GM10266 (cell line): Measurements from ENCODE around the gene TMX4.
"Not testable (repeated sequence)": the region's sequence is repeated elsewhere in the genome, so short reads cannot be mapped to it uniquely, and the experiment has no call there.

Source experiments
- DNase-seq: peaks from one replicate; pipeline ENCODE4 v3.0.0; 2012; ENCODE audit errors: extremely low spot score
- TF ChIP-seq, protein P1 (sequence below): IDR thresholded peaks from 2 replicates; pipeline ENCODE4 v1.5.1; 2012; ENCODE audit warnings: mild to moderate bottlenecking, low read depth; ENCODE audit not compliant: control insufficient read depth, insufficient read depth; ENCODE audit errors: missing control alignments

TMX4 gene

DNA sequence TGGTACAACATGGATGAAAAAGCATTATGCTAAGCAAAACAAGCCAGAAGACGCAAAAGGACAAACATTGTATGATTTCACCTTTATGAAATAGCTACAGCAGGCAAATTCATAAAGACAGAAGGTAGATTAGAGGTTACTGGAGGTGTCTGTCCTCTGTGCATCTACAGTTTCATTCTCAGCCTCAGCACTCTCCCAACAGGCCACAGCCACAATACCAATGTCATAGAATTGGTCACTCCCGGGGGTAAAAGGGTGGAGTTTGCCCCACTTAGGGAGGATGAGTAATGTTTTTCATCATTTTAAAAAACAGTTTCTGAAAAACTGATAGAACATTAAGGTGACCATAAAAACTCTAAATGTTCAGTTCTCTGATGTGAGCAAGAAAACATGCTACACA lies 17.2 kb upstream of the TMX4 start:
- TF ChIP-seq, protein P1, sequence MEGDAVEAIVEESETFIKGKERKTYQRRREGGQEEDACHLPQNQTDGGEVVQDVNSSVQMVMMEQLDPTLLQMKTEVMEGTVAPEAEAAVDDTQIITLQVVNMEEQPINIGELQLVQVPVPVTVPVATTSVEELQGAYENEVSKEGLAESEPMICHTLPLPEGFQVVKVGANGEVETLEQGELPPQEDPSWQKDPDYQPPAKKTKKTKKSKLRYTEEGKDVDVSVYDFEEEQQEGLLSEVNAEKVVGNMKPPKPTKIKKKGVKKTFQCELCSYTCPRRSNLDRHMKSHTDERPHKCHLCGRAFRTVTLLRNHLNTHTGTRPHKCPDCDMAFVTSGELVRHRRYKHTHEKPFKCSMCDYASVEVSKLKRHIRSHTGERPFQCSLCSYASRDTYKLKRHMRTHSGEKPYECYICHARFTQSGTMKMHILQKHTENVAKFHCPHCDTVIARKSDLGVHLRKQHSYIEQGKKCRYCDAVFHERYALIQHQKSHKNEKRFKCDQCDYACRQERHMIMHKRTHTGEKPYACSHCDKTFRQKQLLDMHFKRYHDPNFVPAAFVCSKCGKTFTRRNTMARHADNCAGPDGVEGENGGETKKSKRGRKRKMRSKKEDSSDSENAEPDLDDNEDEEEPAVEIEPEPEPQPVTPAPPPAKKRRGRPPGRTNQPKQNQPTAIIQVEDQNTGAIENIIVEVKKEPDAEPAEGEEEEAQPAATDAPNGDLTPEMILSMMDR: no peak

DNA sequence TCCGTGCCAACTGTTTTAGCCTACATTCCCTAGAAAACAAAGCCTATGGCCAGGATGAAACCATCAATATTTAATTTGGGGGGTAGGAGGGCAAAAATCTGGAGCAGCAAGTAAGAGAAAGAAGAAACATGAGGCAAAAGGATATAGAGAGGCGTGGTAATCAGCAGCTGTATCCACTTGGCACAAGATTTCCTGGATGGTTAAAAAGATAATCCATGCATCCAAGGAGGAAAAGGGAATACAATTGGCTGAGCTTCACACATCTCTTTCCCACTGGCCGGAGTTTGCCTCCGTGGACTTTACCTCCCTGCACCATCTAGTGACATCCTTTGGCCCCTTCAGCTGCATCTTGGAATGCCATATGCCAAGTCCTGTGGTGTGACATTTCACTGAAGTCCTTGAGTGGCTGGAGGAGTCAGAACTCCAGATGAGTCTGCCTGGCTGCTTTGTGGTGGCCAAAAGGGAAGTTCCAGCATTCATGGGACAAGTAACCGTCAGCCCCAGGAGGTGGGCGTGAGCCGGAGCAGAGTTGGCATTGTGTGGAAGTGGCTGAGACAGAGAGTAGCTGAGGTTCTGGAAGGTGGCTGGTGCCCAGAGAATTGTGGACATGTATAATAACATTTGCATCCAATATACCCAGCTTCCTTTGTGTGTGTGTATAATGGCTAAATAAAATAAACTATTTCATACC lies 13.7 kb upstream of the TMX4 start:
- TF ChIP-seq, protein P1: no peak
- DNase-seq: no peak

More for the DNA sequence above, 17.2 kb upstream of the TMX4 start:
- no peak for DNase-seq

DNA sequence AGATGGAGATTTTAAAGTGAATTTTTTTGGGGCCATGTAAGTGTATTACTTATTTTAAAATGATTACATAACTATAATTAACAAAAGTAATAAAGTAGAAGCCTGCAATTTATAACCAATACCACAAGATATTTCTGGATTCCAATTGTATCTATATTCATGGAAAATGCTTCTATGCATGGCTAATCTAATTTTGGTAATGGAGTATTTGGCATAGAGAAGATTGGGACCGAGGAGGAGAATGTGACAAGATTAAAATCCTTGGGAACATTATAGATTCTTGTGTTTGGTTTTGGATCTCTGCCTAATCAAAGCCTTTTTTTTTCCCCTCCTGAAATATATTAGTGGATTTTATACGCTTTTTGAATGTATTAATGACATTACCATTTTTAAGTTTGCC lies 12.9 kb upstream of the TMX4 start:
- TF ChIP-seq, protein P1: no peak

DNA sequence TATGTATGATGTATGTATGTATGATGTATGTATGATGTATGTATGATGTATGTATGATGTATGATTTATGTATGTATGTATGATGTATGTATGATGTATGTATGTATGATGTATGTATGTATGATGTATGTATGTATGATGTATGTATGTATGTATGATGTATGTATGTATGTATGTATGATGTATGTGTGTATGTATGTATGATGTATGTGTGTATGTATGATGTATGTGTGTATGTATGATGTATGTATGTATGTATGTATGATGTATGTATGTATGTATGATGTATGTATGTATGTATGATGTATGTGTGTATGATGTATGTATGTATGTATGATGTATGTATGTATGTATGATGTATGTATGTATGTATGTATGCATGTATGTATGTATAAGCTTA lies 12.0 kb upstream of the TMX4 start:
- not testable (repeated sequence) for DNase-seq

More for the DNA sequence above, 12.9 kb upstream of the TMX4 start:
- no peak for DNase-seq

DNA sequence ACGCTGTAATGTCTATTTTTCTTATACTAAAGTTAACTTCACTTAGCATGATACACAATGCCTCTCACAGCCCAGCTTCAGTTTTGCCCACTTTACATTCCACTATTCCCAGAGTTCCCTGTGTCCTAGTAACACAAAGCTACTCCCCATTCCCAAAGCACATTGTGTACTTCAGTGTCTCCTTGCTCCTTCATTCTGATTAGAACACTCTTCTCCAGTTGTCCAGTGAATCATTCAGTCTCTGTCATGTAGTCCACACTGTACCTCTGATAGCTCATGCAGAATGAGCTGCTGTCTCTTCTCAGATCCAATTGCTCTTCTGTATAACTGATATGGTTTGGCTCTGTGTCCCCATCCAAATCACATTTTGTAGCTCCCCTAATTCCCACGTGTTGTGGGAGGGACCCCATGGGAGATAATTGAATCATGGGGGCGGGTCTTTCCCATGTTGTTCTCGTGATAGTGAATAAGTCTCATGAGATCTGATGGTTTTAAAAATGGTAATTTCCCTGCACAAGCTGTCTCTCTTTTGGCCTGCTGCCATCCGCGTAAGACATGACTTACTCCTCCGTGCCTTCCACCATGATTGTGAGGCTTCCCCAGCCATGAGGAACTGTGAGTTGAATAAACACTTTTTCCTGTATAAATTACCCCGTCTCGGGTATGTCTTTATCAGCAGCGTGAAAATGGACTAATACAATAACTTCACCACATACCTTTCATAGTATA lies 2.1 kb upstream of the TMX4 start:
- no peak for DNase-seq
- TF ChIP-seq, protein P1: no peak

DNA sequence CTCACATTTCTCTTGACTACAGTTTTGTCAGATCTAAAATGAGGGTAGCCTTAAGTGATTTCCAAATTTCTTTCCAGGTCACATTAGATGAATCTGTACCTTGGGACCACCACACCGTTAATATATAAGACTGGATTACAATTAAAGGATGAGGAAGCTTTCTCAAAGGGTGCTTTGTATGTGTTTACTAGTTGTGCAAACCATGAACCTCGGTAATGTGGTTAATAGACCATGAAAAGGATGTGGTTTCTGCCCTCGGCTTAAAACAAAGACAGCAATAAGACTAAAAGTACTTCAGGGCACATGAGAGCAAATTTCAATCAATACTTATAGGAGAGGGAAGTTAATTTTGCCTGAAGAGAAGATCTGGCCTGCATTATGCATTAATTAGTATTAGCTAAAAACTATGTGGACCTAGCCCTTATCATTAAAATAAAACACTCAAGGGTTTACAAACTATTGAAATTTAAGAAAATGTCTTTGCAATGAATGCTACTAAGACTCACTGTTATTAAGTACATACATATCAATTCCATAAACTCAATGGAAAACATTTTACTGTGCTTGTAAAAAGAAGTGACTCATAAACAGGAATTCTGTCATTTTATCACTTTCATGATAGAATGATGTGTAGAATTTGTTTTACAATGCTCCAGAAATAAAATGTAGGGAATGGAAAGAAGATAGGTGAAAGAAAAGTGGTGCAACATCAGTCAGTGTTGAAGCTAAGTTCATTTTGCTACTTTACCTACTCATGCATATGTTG lies 936 bp upstream of the TMX4 start:
- peak; percentile 51 for DNase-seq

DNA sequence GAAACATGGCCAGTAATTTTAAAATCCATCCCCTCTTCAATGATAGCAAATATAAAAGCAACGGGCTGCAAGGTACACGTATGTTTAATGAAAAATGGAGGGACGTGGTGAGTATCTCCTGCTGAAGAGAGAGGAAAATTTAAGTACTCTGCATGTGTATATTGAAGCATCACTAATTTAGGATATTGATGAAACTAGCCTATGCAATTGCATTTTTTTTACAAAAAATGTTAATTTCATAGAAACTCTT lies 362 bp upstream of the TMX4 start:
- TF ChIP-seq, protein P1: no peak
- DNase-seq: no peak

More for the DNA sequence above, 936 bp upstream of the TMX4 start:
- TF ChIP-seq, protein P1: no peak
